Stimulated activated CD4-positive, alpha-beta T cell treated with anti-CD3 and anti-CD28 coated beads, Interleukin-2, amount 100 ng/mL, for 24 hours (primary cell): Measurements from ENCODE around the gene CNTN2.

Experiments
- DNase-seq, 2 donors: peaks; one replicate each; pipeline ENCODE4 v3.0.0-alpha.2; 2020

The CNTN2 gene

GRCh38 chr1:205042911-205043806 is at the start of gene CNTN2:
Gene CNTN2, plus strand, starts transcription at chr1:205043212. Its CDS starts 9,974 bp downstream, at chr1:205053186.
- no peak for DNase-seq

- no peak for DNase-seq
Observed at GRCh38 chr1:204994086-204994862, 48.7 kb upstream of the CNTN2 start.

DNA sequence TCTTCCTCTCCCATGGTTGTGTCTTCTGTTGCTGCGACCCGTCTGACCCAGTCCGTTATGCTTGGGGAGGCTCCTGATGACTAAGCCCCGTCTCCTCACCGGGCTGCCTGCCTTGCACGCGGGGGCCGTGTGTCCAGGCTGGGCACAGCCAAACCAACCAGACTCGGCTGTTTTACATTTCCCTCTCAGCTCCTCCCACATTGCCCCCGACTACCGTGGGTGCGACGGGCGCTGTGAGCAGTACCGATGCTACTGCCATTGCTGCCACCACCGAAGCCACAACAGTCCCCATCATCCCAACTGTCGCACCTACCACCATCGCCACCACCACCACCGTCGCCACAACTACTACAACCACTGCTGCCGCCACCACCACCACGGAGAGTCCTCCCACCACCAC is 46.0 kb upstream of the CNTN2 start:
- no peak for DNase-seq

- no peak for DNase-seq
Observed at GRCh38 chr1:204997591-204998355, 45.2 kb upstream of the CNTN2 start.

- DNase-seq: no peak
Observed at GRCh38 chr1:205001162-205001561, 41.9 kb upstream of the CNTN2 start.

DNA sequence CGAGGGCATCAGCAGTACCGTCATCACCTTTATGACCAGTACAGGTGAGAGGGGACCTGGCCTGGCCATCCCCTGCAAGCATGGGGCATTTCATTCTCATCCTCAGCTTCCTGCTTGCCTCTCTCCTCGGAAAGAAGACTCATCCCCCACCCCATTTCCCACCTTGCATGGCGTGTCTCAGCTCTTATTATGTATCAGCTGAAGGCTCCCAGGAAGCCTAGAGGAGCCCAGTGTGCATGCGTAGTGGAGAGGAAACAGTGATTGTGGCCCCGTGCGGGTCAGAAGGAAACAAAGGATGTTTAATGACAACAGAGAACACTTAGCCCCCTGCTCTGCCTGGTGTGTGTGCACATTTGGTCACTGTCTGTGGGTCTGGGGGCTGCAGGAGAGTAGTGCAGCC is 40.3 kb upstream of the CNTN2 start:
- DNase-seq: no peak

DNA sequence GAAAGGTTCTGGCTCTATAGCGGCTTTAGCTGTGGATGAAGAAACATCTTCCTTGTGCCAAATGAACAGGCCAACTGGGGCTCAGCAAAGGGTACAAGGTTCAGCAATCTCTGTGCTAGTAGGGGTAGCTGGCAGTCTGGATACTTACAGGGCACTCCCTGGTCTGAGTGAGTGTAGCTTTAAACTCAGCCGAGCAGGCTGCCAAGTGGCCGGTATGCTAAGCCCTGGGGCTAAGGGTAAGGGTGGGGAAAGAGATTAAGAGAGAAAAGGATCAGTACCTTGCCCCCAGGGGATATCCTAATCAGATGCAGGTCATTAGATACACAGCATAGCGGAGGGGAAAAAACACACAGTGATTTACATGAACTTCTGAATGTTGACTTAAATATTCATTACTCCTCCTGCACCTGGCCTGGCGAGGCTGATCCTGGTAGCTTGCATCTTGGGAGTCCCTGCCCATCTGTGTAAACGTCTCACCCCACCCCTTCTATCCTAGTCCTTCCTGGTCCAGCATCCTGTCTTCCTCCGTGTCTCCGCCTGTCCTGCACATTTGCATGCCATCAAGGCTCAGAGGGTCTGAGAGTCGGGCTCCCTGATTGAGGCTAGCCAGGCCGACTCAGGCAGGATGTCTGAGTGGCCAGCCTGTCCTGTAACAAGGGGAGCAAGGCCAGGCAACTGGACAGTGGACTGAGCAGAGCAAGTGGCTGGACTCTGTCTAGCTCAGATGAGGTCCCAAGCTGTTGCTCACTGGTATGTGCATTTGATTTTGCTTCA is 39.5 kb upstream of the CNTN2 start:
- no peak for DNase-seq

- DNase-seq: no peak
Observed at GRCh38 chr1:205004351-205004750, 38.7 kb upstream of the CNTN2 start.

- no peak for DNase-seq
Observed at GRCh38 chr1:205008896-205009295, 34.1 kb upstream of the CNTN2 start.

DNA sequence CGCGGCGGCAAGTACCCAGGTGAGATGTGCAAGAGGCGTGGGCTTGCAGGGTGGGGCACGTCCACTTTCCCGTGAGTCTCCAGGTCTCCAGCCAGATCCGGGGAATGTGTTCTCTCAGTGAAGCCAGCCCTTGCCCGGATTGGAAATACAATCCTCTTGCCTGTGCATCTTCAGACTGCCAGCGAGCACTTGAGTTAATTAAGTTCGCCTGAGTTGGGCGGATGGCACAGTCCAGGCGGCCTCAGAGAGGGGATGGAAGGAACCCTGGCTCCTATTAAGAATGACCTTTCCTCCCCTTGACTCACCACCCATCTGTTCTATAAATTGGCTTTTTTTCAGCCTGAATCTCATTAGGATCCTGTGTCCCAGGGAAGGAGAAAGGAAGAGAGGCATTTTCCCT is 33.3 kb upstream of the CNTN2 start:
- DNase-seq: no peak

DNA sequence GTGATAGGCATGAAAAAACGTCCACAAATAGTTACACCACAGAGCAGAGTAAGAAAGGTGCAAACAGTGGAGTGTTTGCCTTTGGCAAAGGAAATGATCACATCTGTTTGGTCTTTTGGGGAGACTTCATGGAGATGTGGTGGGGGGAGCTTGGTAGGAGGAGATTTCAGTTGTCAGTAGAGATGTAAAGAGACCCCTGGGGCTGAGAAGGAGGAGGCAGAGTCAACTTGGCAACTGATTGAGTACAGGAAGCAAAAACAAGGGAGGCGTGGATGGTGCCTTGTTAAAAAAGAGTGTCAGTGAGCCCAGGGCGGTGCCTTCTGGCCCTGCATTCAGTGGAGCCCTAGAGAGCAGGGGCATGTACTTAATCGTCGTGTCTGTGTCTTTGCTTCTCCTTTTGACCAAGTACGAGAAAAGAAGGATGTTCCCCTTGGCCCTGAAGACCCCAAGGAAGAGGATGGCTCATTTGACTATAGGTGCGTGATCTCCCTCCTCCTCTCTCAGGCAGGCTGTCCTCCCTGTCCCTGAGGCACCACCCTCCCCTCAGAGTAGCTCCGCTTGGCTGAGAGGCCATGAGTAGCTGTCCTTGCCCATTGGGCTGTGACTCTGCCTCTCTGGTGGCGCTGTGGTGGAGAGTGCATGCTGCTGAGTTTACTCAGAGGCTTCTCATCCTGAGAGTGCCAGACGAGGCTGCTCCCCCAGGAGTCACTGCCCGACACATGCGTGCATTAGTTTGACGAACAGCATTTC is 30.4 kb upstream of the CNTN2 start:
- DNase-seq: no peak

DNA sequence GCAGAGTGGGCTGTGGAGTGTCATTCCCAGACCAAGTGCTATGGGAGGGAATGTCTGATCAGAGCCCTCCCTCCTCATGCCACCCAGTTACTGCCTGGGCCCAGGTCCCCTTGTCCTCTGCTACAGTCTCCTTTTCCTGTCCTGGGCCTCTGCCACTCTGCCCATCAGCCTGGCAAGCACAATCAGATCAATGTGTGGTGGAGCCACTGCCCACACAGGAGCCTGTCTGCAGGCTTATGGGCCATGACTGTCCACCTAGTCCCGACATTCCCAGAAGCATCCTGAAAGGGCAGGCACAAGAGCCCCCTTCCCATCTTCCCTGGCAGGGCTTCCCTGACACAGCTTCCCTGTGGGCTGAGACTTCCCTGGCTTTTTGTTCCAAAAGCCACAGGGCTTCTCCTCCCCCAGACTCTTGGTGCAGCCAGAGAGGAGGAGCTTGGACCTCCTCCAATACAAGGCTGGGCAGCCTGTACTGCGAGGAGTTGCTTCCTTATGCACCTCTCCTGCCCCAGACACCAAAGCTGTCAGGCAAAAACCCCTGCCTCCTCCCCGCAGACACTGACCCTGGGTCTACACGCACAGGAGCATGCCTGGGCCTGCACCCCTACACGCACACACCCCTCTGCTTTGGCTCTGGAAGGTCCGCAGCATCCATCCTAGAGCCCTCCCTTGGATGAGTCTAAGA is 29.2 kb upstream of the CNTN2 start:
- DNase-seq: no peak

GRCh38 chr1:205014783-205015182 is 28.2 kb upstream of the CNTN2 start:
- no peak for DNase-seq

DNA sequence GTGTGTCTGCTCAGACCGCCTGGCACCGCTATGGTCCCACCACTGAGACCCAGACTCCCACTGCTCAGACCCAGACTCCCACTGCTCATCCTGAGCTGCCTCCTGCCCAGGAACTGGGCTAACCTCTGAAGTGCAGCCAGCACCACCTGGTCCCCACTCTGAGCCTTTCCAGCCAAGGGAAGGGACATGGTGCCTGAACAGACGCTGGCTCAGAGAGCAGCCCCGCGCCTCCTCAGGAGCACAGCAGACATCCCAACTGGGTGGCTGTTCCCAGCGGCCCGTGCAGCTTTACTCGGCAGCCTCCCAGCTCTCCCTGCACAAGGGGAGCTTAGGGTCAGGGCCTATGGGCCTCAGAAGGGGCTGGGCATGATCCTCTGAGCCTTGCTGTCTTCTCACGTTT is 27.8 kb upstream of the CNTN2 start:
- DNase-seq: no peak

DNA sequence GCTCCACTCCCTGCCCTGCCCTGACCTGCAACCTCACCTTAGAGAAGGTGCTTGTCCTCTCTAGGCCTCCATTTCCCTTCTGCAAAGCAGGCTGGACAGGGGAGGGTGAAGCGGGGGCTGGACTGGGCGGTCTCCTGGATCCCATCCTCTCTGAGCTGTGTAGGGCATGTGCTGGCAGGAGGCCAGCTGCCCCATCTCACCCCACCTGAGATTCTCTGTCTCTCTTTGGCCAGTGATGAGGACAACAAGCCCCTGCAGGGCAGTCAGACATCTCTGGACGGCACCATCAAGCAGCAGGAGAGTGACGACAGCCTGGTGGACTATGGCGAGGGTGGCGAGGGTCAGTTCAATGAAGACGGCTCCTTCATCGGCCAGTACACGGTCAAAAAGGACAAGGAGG is 26.9 kb upstream of the CNTN2 start:
- no peak for DNase-seq

GRCh38 chr1:205016584-205016983 is 26.4 kb upstream of the CNTN2 start:
- no peak for DNase-seq

GRCh38 chr1:205017001-205017400 is 26.0 kb upstream of the CNTN2 start:
- no peak for DNase-seq

GRCh38 chr1:205017766-205018165 is 25.2 kb upstream of the CNTN2 start:
- no peak for DNase-seq

GRCh38 chr1:205018381-205018780 is 24.6 kb upstream of the CNTN2 start:
- DNase-seq: no peak

- DNase-seq: no peak
Observed at GRCh38 chr1:205020466-205020865, 22.5 kb upstream of the CNTN2 start.

- DNase-seq: no peak
Observed at GRCh38 chr1:205024679-205025078, 18.3 kb upstream of the CNTN2 start.
